ENCODE measurements around the gene PINLYP.

PINLYP gene

GRCh38 chr19:43628646-43629326 is 53.2 kb downstream of the PINLYP start:
- H3K4me1 ChIP-seq (ENCODE audit: control insufficient read depth, insufficient read depth, low read length, poor library complexity, severe bottlenecking) = peaks cover 5% of the 10 kb centered on the region
- no peaks in the 10 kb centered on the region for H3K27me3 ChIP-seq (replicated peaks; ENCODE audit: control insufficient read depth, insufficient read depth, low read length, poor library complexity, severe bottlenecking)
- H3K4me3 ChIP-seq (ENCODE audit: insufficient read depth, low read depth, low read length, poor library complexity, severe bottlenecking) = no peak overlapping the region
- no peaks in the 10 kb centered on the region for H3K9me3 ChIP-seq (ENCODE audit: control insufficient read depth, low read length)
- no peak for DNase-seq
- no peaks in the 10 kb centered on the region for H3K36me3 ChIP-seq (ENCODE audit: control insufficient read depth, insufficient read depth, low read length)
- H3K27ac ChIP-seq (ENCODE audit: insufficient read depth, low read length, poor library complexity, severe bottlenecking) = no peak overlapping the region

GRCh38 chr19:43631491-43631890 is 55.9 kb downstream of the PINLYP start:
- Histone ChIP-seq H3K27me3 (replicated peaks; ENCODE audit: control insufficient read depth, insufficient read depth, low read length, poor library complexity, severe bottlenecking) (no peaks in the 10 kb centered on the region), H3K36me3 (ENCODE audit: control insufficient read depth, insufficient read depth, low read length) (no peaks in the 10 kb centered on the region), H3K4me3 (ENCODE audit: insufficient read depth, low read depth, low read length, poor library complexity, severe bottlenecking) (no peak overlapping the region), H3K9me3 (ENCODE audit: control insufficient read depth, low read length) (no peaks in the 10 kb centered on the region), H3K4me1 (ENCODE audit: control insufficient read depth, insufficient read depth, low read length, poor library complexity, severe bottlenecking) (no peaks in the 10 kb centered on the region), H3K27ac (ENCODE audit: insufficient read depth, low read length, poor library complexity, severe bottlenecking) (no peak overlapping the region)
- DNase-seq = no peak

All from effector memory CD4-positive, alpha-beta T cell (primary cell).